Astrocyte of the spinal cord (primary cell): ENCODE measurements around the gene BMERB1.
"Not testable (repeated sequence)": the region's sequence is repeated elsewhere in the genome, so short reads cannot be mapped to it uniquely, and the experiment has no call there.

Experiments used
- DNase-seq: peaks from one replicate; pipeline ENCODE4 v3.0.0; 2011; ENCODE audit warnings: low read depth, low spot score
- H3K4me3 ChIP-seq: 2 replicates; pipeline ENCODE4 v1.5.1; 2011; ENCODE audit warnings: low read depth, mild to moderate bottlenecking, low read length, moderate library complexity
- CTCF ChIP-seq: IDR thresholded peaks from 2 replicates; pipeline ENCODE4 v1.5.1; 2012; ENCODE audit warnings: low read depth, mild to moderate bottlenecking, low read length, inconsistent platforms
- in situ Hi-C: cut with HindIII; loops from 2 replicates; pipeline ENCODE4 v1.10.0; 2017; ENCODE audit warnings: low sequenced_read_pairs

Gene BMERB1

GRCh38 chr16:15556130-15556529 is 121.7 kb downstream of the BMERB1 start:
- TF ChIP-seq CTCF: no peak
- in situ Hi-C loops: no loop called here
- H3K4me3 ChIP-seq: no peak overlapping the region
- DNase-seq: no peak

- H3K4me3 ChIP-seq: no peak overlapping the region
- no peak for DNase-seq
- in situ Hi-C loops: no loop called here
- no peak for TF ChIP-seq CTCF
Observed at GRCh38 chr16:15557258-15557657, 122.9 kb downstream of the BMERB1 start.

GRCh38 chr16:15559176-15559575 is 124.8 kb downstream of the BMERB1 start:
- DNase-seq: no peak
- in situ Hi-C loops: no loop called here
- TF ChIP-seq CTCF: no peak
- H3K4me3 ChIP-seq: no peak overlapping the region

- no peak for DNase-seq
- no peak for TF ChIP-seq CTCF
- in situ Hi-C loops: no loop called here
- H3K4me3 ChIP-seq: no peak overlapping the region
Observed at GRCh38 chr16:15564604-15565339, 130.4 kb downstream of the BMERB1 start.

DNA sequence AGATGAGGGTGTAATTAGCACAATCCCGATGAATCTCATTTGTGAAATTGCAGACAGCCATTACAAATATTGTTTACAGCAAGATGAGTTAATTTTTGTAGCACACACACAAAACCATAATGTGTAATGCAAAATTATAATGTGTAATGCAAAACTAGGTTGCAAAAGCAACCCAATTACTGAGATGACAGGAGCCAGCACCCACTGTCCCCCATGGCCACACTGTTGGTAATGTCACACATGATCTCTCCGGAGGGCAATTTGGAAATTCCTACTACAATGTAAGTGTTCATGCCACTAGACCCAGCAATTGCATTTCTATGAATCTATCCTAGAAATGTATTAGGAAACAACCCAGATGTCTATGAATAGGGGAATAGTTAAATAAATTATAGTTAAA is 131.7 kb downstream of the BMERB1 start:
- DNase-seq: no peak
- in situ Hi-C loops: no loop called here
- no peak overlapping the region for H3K4me3 ChIP-seq
- TF ChIP-seq CTCF: no peak

GRCh38 chr16:15567823-15568222 is 133.4 kb downstream of the BMERB1 start:
- in situ Hi-C loops: no loop called here
- no peak overlapping the region for H3K4me3 ChIP-seq
- no peak for TF ChIP-seq CTCF

GRCh38 chr16:15570666-15571065 is 136.3 kb downstream of the BMERB1 start:
- in situ Hi-C loops, H3K4me3 ChIP-seq, DNase-seq: not testable (repeated sequence)

More at GRCh38 chr16:15567823-15568222, 133.4 kb downstream of the BMERB1 start:
- no peak for DNase-seq
